ENCODE results near the gene ASS1.

DNA sequence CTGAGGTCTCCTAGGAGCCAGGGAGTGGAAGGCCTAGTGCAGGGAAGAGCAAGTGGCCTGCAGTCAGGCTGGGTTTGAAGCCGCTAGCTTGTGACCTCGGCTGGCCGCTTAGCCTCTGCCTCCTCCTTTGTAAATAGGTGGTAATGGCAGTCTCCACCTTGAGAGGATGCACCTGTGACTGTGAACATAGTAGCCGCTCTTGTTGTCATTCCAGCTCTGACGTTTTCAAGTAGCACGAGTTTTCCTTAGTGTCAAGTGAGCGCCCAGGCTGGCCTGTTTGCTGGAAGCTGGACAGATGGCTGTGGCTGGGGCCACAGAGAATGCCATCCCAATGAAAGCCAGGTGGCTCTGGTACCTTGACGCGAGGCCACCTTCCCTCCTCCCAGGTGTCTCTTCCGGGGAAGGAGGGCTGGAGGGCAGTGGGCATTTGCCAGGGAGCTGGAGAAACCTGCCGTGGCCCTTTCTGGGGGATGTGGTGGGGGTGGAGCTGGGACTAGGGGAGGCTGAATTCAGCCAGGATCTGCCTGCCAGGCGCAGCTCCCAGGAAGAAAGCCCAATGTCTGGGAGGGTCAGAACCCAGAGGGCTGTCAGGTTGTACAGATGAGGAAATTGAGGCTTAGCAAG, 2.5 kb downstream of the ASS1 start:
- no peak for TF ChIP-seq POLR2A (IDR thresholded peaks at IDR 0.05)
- TF ChIP-seq, protein P1, sequence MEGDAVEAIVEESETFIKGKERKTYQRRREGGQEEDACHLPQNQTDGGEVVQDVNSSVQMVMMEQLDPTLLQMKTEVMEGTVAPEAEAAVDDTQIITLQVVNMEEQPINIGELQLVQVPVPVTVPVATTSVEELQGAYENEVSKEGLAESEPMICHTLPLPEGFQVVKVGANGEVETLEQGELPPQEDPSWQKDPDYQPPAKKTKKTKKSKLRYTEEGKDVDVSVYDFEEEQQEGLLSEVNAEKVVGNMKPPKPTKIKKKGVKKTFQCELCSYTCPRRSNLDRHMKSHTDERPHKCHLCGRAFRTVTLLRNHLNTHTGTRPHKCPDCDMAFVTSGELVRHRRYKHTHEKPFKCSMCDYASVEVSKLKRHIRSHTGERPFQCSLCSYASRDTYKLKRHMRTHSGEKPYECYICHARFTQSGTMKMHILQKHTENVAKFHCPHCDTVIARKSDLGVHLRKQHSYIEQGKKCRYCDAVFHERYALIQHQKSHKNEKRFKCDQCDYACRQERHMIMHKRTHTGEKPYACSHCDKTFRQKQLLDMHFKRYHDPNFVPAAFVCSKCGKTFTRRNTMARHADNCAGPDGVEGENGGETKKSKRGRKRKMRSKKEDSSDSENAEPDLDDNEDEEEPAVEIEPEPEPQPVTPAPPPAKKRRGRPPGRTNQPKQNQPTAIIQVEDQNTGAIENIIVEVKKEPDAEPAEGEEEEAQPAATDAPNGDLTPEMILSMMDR (IDR thresholded peaks at IDR 0.05) = no peak
